ENCODE measurements around the gene CD68.

Gene CD68

GRCh38 chr17:7579001-7579833 is at the start of gene CD68:
CD68 (plus strand) TSS chr17:7579638; CDS start chr17:7579678, 40 bp downstream.
- peak; percentile 83 for DNase-seq

GRCh38 chr17:7530023-7530900 is 49.2 kb upstream of the CD68 start:
- no peak for DNase-seq

GRCh38 chr17:7538050-7538449 is 41.4 kb upstream of the CD68 start:
- no peak for DNase-seq

- no peak for DNase-seq
Observed at GRCh38 chr17:7538891-7539545, 40.4 kb upstream of the CD68 start.

- DNase-seq, result no peak
Observed at GRCh38 chr17:7541074-7541621, 38.3 kb upstream of the CD68 start.

- no peak for DNase-seq
Observed at GRCh38 chr17:7544911-7545310, 34.5 kb upstream of the CD68 start.

GRCh38 chr17:7548585-7549400 is 30.6 kb upstream of the CD68 start, which contains the start of gene TNFSF12:
TNFSF12 (plus strand) TSS chr17:7549058; CDS start chr17:7549154, 96 bp downstream.
- DNase-seq, result peak; percentile 55

- peak; percentile 38 for DNase-seq
Observed at GRCh38 chr17:7549401-7550055, 29.9 kb upstream of the CD68 start.

GRCh38 chr17:7550344-7550743 is 29.1 kb upstream of the CD68 start:
- DNase-seq, result no peak

GRCh38 chr17:7551396-7551795 is 28.0 kb upstream of the CD68 start:
- no peak for DNase-seq

GRCh38 chr17:7552621-7553051 is 26.8 kb upstream of the CD68 start:
- DNase-seq, result no peak

GRCh38 chr17:7553356-7553755 is 26.1 kb upstream of the CD68 start:
- no peak for DNase-seq

GRCh38 chr17:7555320-7555948 is 24.0 kb upstream of the CD68 start:
- no peak for DNase-seq

GRCh38 chr17:7556627-7557026 is 22.8 kb upstream of the CD68 start:
- no peak for DNase-seq

- no peak for DNase-seq
Observed at GRCh38 chr17:7557147-7557764, 22.2 kb upstream of the CD68 start.

GRCh38 chr17:7557775-7558543 is 21.5 kb upstream of the CD68 start:
- no peak for DNase-seq

GRCh38 chr17:7558544-7559319 is 20.7 kb upstream of the CD68 start, which contains the start of gene TNFSF13:
TNFSF13 (plus strand) TSS chr17:7558750; CDS start chr17:7559040, 290 bp downstream.
- no peak for DNase-seq

GRCh38 chr17:7559320-7560171 is 19.9 kb upstream of the CD68 start:
- DNase-seq, result no peak

Measured in stimulated activated CD4-positive, alpha-beta T cell treated with anti-CD3 and anti-CD28 coated beads, Interleukin-4, amount 100 ng/mL, for 24 hours (primary cell).